ENCODE results near the gene SIRT5.

Gene SIRT5

GRCh38 chr6:13635948-13636658 is 61.7 kb downstream of the SIRT5 start:
- no peak for DNase-seq (ENCODE audit: low read depth in 3 of 3)

GRCh38 chr6:13638014-13638413 is 63.6 kb downstream of the SIRT5 start:
- DNase-seq (ENCODE audit: low read depth in 3 of 3), result no peak

DNA sequence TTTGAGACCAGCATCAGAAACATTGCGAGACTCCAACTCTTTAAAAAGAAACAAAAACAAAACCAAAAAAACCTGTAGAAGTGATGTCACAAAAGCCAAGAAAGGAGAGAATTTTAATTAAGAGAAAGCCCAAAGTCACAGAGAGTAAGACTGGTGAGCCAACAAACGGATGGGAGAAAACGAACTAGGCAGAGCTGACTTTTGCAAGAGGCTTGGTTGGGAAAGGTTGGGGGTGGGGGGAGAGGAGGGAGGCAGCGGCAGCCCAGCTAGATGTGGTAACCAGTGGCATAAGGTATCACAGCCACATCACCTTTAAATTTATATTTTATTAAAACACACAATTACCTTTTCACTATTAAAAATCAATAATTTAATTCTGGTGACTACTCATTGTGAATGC is 64.2 kb downstream of the SIRT5 start:
- no peak for DNase-seq (ENCODE audit: low read depth in 3 of 3)

DNA sequence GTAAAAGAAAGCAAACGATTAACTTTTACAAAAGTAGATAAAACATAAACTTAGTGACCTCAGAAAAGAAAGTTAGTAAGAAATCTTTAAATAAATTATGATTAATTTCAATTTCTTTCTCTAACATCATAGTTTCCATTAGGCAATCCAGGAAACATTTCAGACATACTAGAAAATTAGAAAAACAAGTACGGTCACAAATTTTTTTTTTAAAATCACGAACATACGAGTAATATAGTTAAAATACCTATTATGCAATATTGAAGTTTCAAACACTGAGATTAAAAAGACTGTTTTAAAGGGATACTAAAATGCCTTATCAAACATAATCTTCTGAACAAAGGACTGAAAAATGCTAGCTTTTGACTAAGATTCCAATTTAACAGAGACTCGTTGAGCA is 66.9 kb downstream of the SIRT5 start:
- no peak for DNase-seq (ENCODE audit: low read depth in 3 of 3)

GRCh38 chr6:13643125-13643524 is 68.7 kb downstream of the SIRT5 start:
- no peak for DNase-seq (ENCODE audit: low read depth in 3 of 3)

DNA sequence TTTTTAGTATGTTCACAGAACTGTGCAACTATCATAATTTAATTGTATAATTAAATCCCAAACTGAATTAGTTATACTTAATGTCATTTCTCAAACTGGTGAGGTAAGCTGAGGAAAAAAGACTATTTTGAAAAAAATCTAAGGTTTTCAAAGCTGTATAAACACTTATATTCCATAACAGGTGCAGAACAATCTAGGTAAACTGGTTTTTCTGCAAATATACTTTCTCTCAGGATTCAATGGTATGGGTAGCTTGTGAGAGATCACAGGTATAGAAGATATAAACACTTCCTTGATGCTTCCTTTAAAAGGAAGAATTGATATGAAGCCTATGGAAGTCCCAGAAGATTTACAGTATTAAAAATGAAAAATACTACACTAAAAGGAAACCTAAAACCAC is 74.4 kb downstream of the SIRT5 start:
- DNase-seq (ENCODE audit: low read depth in 3 of 3), result no peak

- DNase-seq (ENCODE audit: low read depth in 3 of 3), result no peak
Observed at GRCh38 chr6:13649393-13649792, 75.0 kb downstream of the SIRT5 start.

DNA sequence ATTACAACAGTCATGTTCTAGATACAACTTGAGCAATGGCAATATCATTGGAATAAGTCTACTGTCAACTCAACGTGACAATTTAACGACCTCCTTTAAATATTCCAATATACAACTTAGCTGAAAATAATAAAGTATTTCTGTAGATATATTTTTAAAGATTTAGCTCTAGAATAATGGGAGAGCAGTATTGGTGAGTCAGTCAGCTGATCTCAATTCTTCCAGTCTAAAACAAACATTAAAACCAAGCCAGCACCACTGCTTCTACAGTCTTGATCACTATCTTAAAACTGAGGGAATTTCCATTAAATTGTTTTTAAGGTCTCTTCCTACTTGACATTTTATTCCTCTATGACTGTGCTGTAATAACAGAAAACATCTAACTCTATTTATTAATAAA is 78.9 kb downstream of the SIRT5 start:
- DNase-seq (ENCODE audit: low read depth in 3 of 3), result no peak

- DNase-seq (ENCODE audit: low read depth in 3 of 3), result no peak
Observed at GRCh38 chr6:13654496-13654895, 80.1 kb downstream of the SIRT5 start.

- no peak for DNase-seq (ENCODE audit: low read depth in 3 of 3)
Observed at GRCh38 chr6:13655700-13656099, 81.3 kb downstream of the SIRT5 start.

GRCh38 chr6:13660273-13660672 is 85.9 kb downstream of the SIRT5 start:
- no peak for DNase-seq (ENCODE audit: low read depth in 3 of 3)

GRCh38 chr6:13660893-13661292 is 86.5 kb downstream of the SIRT5 start:
- DNase-seq (ENCODE audit: low read depth in 3 of 3), result no peak

GRCh38 chr6:13661647-13662046 is 87.2 kb downstream of the SIRT5 start:
- DNase-seq (ENCODE audit: low read depth in 3 of 3), result no peak

DNA sequence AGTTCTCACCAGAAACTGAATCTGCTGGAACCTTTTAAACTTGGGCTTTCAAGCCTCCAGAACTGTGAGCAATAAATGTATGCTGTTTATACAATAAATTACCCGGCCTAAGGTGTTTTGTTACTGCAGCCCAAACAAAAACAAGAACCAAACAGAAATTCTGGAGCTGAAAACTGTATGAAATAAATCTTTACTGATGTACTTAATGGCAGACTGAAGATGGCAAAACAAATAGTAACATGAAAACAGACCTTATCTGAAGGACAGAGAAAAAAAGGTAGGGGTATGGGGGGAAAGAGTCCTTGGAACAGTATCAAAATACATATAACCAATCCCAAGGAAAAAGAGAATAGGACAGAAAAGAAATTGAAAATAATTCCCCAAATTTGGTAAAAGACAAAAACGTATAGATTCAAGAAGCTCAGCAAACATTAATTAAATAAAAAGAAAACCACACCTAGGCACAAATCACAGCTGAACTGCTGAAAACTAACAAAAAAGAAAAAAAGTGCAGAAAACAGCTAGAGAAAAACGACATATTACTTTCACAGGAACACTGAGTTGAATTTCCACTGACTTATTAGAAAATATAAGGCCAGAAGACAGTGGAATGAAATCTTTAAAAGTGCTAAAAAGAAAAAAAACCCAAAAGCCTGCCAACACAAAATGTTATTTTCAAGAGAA is 88.4 kb downstream of the SIRT5 start:
- no peak for DNase-seq (ENCODE audit: low read depth in 3 of 3)

- DNase-seq (ENCODE audit: low read depth in 3 of 3), result no peak
Observed at GRCh38 chr6:13663986-13664385, 89.6 kb downstream of the SIRT5 start.

Data from stimulated activated CD4-positive, alpha-beta T cell treated with anti-CD3 and anti-CD28 coated beads, TNF-alpha, amount 100 ng/mL, for 48 hours (primary cell).